DMS53 (cell line): ENCODE results near the gene KRT16.
"Not testable (repeated sequence)": the region's sequence is repeated elsewhere in the genome, so short reads cannot be mapped to it uniquely, and the experiment has no call there.

ENCODE experiments used
- DNase-seq: peaks from one replicate; lab custom pipeline; 2025; lab: John Stamatoyannopoulos, UW

KRT16 gene

DNA sequence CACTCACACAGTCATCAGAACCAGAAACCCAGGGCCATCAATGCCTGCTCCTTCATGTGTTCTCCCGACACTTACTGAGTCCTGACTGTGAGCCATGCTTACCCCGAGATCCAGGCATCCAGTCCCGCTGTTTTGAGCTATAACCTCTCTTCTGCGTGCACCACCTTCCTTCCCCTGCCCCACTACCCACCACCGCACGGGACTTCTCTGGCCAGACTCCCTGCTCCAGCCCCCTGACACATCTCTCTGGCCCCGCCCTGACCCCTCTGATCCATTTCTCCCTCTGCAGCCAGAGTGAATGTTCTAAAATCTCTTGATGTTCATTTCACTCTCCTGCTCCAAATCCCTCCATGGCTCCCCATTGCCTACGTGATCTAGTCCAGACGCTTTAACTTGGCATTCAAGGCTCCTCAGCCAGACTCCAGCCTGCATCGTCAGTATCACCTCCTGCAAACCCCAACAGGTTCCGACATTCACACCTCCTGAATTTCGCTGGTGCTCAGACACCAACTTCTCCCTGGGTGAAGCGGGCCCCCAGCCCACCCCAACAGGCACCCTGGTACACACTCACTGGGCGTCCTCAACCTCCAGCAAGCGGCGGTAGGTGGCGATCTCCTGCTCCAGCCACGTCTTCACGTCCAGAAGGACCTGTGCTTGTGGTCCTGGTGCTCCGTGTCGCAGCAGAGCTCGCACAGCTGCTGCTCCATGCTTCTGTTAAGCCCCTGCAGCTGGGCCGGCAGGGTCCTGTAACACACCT lies 14.9 kb upstream of the KRT16 start:
- peak; percentile 20 for DNase-seq

DNA sequence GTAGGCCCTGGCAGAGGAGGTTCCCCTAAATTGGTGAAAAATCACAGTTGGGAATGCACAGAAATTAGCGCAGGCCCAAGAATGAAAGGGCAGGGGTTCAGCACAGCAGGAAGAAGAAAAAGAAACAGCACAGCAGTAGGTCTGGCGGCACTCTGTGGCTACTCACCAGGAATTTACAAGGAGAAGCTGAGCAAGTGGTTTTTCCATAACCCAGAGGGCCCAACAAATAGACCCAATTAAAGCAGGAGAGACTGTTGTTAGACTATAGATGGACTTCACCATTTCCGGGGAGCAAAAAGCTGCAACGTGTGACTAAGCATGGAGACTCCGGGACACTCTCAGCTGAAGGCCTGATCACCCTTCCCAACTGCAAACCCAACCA lies 14.3 kb upstream of the KRT16 start:
- DNase-seq: not testable (repeated sequence)

DNA sequence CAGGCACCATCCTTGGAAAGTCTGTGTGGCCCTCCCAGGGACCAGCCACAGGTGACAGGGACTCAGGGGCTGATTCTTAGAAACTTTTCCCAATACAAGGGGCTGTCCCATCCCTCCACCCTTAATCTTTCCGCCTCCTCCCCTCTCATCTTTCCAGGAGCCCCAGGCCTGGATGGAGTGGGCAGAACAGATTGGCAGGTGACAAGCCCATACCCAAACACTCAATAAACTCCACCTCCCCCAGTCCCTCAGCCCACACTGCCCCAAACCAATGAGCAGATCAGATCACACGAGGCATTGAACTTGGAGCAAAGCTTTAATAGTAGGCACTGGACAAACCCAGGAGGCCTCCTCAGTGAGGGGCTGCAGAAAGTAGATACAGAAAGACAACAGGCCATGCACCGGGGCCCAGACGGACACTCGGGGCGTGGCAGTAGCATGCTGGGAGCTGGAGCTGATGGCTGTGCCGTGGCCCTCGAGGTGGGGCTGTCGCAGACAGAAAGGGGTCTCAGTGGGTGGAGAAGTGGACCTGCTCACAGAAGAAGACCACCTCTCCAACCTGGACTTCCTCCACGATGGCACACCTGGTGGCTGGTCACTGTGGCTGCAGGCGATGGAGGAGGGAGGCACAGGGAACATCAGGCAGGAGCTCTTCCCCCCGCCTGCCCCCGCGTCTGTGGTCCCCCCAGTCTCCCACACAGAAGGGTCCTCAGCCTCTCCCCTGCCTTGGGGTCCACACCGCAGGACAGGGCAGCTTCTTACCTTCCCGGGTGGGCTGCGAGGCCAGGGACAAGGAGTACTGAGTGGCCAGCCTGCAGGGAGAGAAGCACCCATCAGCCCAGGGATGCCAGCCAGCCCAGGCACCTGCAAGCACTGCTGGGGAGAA lies 13.7 kb upstream of the KRT16 start:
- not testable (repeated sequence) for DNase-seq

- DNase-seq: no peak
These were observed 13.0 kb upstream of the KRT16 start for GRCh38 chr17:41625602-41626001.

- peak; percentile 62 for DNase-seq
These were observed 11.9 kb upstream of the KRT16 start, which contains the start of gene KRT17 for GRCh38 chr17:41624208-41625101. Gene KRT17, minus strand, starts transcription at chr17:41624575. Its CDS starts 66 bp downstream, at chr17:41624509.

GRCh38 chr17:41623184-41623861 lies 10.8 kb upstream of the KRT16 start:
- DNase-seq: not testable (repeated sequence)

DNA sequence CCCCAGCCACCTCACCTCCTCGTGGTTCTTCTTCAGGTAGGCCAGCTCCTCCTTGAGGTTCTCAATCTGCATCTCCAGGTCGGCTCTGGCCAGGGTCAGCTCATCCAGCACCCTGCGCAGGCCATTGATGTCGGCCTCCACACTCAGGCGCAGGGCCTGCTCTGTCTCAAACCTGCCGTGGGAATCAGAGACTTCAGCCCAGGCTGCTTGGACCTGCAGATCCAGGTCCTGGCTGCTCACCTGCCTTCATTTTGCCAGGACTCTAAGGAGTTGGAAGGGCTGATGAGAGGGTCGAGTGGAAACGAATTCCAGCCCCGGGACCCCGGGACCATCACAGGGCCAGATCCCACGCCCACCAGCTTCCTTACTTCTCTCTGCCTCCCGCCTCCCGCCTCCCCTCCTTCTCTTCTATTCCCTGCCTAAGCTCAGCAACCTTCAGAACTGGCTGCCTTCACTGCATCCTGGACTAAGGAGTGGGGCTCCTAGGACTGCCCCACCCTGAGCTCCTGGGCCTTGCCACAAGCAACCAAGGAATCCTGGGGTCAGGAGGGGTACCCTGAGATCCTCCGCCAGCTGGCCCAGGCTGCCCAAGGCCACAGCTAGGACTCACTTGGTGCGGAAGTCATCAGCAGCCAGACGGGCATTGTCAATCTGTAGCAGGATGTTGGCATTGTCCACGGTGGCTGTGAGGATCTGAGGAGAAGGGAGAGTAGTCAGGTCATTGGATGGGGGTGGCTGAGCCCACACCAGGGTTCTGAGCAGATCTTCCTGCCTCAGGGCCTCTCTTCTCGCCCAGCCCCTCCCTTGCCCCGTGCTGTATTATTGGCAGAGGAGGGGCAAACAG lies 10.0 kb upstream of the KRT16 start:
- not testable (repeated sequence) for DNase-seq

DNA sequence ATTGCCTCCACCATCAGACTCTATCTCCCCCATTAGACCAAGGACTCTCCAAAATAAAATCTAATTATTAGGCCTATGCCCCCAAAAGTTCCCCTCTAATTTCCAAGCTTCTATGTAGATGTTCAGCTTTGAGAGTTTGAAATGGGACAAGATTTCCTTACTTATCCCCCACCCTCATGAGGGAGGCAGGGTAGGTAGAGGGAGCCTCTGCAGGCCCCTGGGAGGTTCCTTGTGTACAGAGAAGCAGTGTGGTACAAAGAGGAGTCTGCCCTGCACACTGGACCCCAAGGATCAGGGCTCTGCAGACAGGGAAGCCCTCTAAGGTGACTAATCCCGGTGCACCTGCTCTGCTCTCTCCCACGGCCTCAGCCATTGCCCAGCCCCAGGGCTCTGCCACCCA lies 9.3 kb upstream of the KRT16 start:
- no peak for DNase-seq

DNA sequence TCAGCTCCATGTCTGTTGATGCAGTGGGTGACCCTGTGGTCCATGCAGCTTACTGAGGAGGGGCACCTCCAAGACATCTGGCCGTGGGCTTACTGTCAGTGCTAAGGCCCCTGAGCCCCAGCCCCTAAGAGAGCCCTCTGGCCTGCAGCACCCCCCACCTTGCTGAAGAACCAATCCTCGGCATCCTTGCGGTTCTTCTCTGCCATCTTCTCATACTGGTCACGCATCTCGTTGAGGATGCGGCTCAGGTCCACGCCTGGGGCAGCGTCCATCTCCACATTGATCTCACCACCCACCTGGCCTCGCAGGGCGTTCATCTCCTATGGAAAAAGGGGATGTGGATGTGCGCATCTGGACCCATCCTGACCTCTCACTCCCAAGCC lies 8.9 kb upstream of the KRT16 start:
- DNase-seq: not testable (repeated sequence)

GRCh38 chr17:41620583-41621434 lies 8.2 kb upstream of the KRT16 start:
- no peak for DNase-seq

- DNase-seq: not testable (repeated sequence)
These were observed 7.5 kb upstream of the KRT16 start for GRCh38 chr17:41619927-41620582.

GRCh38 chr17:41619036-41619926 lies 6.7 kb upstream of the KRT16 start:
- DNase-seq: no peak

DNA sequence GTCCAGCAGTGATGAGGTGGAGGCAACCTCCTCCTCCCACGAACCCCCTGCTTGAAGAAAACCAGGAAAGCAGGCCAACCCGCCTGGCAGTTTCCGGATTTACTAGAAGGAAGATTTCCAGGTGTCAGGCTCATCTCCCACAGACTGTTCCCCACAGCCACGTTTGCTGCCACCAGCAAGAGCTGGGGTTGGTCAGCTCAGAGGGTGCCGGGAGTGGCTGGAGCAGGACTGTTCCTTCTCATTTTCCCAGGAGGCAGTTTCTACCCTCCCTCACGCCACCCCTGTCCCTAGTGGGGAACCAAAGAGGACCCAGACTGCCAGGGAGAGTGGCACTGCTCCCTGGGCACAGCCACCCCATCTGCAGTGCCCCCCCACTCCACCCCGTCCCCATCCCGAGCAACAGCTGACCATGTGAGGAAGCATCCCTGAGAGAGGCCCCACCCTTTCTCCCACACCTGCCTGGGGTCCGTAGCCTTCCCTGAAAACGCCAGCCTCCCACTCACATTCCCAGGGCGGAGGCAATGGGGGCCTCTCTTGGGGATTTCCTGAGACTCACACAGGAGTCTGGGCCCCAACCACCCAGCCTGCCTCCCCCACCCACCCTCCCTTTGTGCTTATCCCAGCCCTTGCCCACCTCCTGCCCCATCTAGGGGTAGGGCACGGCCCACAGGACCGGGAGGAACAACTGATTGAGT lies 5.9 kb upstream of the KRT16 start:
- no peak for DNase-seq

- no peak for DNase-seq
These were observed 5.1 kb upstream of the KRT16 start for GRCh38 chr17:41617698-41618097.

GRCh38 chr17:41617136-41617535 lies 4.6 kb upstream of the KRT16 start:
- DNase-seq: no peak

GRCh38 chr17:41616486-41616885 lies 3.9 kb upstream of the KRT16 start:
- DNase-seq: not testable (repeated sequence)

- DNase-seq: peak; percentile 64
These were observed 2.9 kb upstream of the KRT16 start for GRCh38 chr17:41615454-41615853.
